Erythroblast (primary cell): Measurements from ENCODE around the gene ECSCR.
A peak's percentile ranks its signal among the peaks of the same experiment; 100 is the strongest.
"Not testable (repeated sequence)": the region's sequence is repeated elsewhere in the genome, so short reads cannot be mapped to it uniquely, and the experiment has no call there.

Experiments used
- DNase-seq, 2 experiments: peaks; one replicate each; lab custom pipeline; 2025; lab: John Stamatoyannopoulos, UW
- GATA1 ChIP-seq: IDR thresholded peaks from 2 replicates; pipeline ENCODE4 v1.6.1; 2011; ENCODE audit warnings: low read depth, mild to moderate bottlenecking, control low read depth, low read length, moderate library complexity
- POLR2A ChIP-seq: IDR thresholded peaks from 2 replicates; pipeline ENCODE4 v1.6.1; 2011; ENCODE audit warnings: mild to moderate bottlenecking, low read length

Gene ECSCR

DNA sequence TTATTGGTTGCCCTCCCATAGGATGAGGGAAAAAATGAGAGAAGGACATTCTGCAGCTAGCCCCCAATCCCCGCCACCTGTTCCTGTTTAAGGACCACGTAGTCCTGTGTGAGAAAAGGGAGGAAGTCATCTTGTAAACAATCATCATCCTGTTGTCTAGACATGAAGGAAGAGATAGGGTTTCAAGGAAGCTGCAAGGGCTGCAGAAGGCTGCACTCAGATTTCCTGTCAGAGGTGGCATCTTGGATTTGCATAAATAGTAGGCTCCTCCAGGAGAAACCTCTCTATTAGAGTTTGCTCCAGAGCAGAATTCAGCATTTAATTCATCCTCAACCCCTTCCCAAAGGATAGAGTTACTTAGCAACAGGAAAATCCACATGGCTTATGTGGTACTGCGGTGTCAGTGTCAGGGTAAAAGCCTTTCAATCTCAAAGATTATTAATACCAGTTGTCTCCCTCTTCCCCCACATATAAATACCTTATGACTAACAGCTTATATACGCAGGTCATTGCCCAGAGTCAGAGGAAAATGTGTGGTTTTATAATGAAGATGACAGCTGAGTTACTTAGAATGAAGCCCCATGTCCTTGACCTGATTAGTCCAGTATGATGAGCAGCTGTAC is 18.6 kb downstream of the ECSCR start:
- DNase-seq: no peak
- TF ChIP-seq GATA1: no peak
- no peak for TF ChIP-seq POLR2A

- DNase-seq: not testable (repeated sequence)
Measured at GRCh38 chr5:139440416-139440815, 22.1 kb downstream of the ECSCR start.

DNA sequence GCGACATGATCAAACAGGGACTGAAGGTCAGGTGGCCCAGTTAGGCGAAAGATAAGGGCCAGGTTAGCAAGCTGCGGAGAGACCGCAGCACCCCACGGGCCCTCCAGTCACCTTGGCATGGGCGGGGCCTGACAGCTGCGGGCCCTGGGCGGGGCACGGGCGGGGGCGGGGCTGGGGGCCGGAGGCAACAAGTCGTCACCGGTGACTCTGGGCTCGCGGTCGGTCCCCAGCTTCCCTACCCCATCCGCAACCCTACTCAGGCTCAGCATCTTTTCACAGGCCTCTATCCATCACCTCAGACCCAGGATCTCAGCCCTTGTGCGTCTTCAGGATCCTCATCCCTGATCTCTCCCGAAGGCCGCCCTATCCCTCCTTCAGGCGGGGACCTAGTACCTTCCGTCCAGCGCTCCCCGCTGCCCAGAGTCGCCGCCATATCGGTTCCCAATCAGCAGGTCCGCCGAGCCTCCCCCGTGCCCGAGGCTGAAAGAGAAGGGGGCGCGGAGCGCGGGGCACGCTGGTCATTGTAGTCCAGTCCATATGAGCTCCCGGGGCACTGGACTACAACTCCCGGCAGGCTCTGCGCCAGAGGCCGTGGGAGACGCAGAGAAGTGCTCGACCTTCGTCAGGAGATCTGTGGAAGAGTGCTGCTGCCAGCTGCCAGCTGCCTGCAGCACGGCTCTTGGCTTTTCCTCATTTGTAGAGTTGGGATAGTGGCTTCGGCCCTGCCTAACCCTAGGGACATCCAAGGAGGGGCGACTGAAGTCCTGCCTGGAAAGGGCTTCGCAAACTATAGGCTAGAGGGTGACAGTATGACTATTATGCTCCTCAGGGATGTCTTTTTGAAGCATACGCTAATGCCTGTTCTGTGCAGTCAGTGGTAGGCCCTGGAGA is 23.3 kb downstream of the ECSCR start, which contains the start of gene DNAJC18:
DNAJC18 (minus strand) TSS at position 513 of the 891 bp plus-strand sequence; CDS start at position 433, 80 bp downstream.
- TF ChIP-seq POLR2A (peak; percentile 46), GATA1 (no peak)
- peak; percentile 86 to 91 for DNase-seq

DNA sequence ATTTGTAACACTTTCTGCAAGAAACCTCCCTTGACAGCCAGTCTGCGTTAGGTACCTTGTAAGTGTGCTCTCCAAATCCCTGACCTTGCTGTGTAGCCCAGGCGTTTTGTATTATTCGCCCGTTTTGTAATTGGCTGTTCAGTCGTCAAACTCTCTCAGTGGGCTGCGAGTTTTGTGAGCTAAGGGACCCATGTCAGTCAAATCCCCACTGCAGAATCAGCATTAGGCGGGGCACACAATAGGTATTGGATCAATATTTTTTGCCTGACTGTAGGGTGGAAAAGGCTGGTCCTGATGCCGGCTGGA is 23.9 kb downstream of the ECSCR start:
- peak in 1 of 2 experiments; percentile 38 for DNase-seq
- TF ChIP-seq POLR2A: no peak
- TF ChIP-seq GATA1: no peak

- TF ChIP-seq POLR2A (no peak), GATA1 (no peak)
Measured at GRCh38 chr5:139435676-139436075, 26.9 kb downstream of the ECSCR start.

GRCh38 chr5:139431706-139432105 is 30.8 kb downstream of the ECSCR start:
- no peak for TF ChIP-seq POLR2A
- TF ChIP-seq GATA1: no peak
- DNase-seq: no peak

More at GRCh38 chr5:139435676-139436075, 26.9 kb downstream of the ECSCR start:
- no peak for DNase-seq

- no peak for DNase-seq
- TF ChIP-seq POLR2A (no peak), GATA1 (no peak)
Measured at GRCh38 chr5:139430015-139430414, 32.5 kb downstream of the ECSCR start.

DNA sequence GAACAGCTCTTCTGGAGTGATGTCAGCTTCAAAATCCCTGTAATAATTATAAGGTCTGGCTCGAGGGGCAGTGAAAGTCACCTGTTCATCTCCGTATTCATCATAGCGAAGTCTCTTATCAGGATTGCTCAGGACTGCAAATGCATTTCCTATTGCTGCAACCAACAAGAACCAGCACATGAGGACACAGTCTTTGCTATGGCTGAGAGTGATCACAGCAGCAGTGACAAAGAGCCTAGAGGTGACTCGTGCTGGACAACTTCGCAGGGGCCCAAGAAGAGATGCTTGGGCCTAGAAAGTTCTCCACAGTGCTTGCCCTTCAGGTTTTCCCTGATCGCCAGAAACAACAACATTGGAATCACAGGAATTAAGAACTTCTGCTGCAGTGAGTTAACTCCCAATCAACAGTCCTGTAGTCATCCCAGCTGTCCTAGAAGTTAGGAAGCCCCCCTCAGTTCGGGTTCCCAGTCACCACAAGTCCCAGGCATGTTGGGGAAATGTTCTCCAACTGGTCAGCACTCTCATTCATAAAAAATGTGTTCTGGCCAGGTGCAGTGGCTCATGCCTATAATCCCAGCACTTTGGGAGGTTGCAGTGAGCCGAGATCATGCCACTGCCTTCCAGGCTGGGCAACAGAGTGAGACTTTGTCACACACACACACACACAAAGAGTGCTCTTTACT is 36.2 kb downstream of the ECSCR start:
- DNase-seq: no peak
- no peak for TF ChIP-seq POLR2A

DNA sequence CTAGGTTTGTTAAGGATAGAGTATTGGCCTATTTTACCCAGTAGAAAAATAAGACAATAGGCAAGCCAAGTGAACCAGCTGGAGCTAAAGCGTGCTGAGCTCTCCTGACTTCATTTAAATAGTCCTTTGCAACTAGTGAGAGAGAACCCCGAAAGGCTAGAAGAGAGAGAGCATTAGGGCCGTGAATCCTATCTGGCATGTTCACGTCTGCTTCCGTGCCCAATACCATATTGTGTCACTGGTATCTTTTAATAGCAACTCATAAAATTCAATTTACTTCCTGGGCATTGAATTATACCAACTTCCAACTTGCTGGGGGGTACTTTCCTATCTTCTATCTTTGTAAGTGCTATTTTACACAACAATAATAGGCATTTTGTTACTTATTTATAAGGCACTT is 37.0 kb downstream of the ECSCR start:
- TF ChIP-seq GATA1: no peak
- TF ChIP-seq POLR2A: no peak
- DNase-seq: no peak

- peak; percentile 72 to 81 for DNase-seq
- TF ChIP-seq GATA1 (no peak), POLR2A (no peak)
Measured at GRCh38 chr5:139422307-139422893, 40.1 kb downstream of the ECSCR start.

DNA sequence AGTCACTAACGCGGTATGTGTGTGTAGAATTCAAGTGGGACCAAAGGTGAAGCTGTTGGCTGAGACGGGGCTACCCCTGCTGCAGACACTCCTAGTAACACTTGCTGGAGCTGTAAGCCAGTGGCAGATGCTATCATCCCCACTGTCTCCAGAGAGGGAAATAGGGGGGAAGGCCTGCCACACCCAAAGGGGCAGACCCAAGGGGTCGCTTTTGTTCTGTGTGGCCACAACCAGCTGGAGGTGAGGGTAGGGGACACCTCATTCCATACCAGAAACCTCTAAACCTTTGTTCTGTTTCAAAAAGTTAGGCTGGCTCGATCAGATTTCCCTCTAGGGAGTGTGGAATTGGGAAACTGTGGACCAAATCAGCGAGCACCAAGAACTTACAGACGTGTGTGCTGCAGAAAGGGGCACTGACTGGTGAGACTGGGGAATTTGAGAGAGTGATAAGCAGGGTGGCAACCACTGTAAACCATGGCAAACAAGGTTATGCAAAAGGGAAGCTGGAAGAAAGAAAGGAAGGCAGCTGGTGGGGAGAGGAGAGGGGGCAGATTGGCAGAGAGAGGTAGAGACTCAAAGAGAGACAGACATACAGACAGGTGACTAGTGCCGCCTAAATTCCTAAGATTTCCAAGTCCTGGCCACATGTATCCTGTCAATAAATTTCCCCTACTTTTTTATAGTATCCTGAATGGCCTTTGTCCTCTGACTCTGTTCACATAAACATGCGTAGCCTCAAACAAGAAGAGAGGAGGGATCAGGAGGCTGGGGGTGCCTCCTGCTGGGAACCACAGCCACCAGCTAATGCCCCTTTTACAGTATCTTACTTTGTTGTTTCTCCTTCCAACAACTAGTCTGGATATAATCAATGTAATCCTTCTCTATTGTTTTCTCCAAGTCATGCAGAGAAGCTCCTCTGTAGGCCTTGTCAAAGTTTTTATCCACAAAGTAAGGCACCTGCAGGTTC is 43.0 kb downstream of the ECSCR start:
- no peak for TF ChIP-seq GATA1
- TF ChIP-seq POLR2A: no peak

GRCh38 chr5:139418793-139419192 is 43.8 kb downstream of the ECSCR start:
- DNase-seq: no peak

More for the DNA sequence above, 43.0 kb downstream of the ECSCR start:
- no peak for DNase-seq

DNA sequence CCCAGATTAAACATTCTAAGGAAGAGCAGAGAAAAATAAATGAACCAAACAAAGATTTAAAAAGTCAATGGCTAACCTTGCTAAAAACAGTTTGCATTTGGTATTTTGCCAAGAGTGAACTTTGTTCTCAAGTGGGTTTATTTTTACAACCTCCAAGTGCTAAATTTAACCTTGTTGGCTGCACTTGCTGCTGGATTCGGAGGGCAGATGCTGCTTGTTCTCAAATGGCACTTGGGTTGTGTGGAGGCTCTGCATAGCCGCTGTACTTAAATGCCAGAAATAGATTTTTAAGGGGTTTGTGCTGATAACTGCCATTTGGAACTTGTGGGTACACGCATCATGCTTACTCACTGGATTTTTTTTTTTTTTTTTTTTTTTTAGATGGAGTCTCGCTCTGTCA is 45.3 kb downstream of the ECSCR start:
- no peak for DNase-seq
- TF ChIP-seq GATA1 (no peak), POLR2A (no peak)

More at GRCh38 chr5:139418793-139419192, 43.8 kb downstream of the ECSCR start:
- no peak for TF ChIP-seq GATA1
- no peak for TF ChIP-seq POLR2A
